ENCODE measurements around the gene DPH2. TPM values are rescaled to one million over a fixed set of nuclear protein-coding genes. Genes with fewer than 3 reads are reported as not detected.

Gene DPH2
- polyA plus RNA-seq, 1 donor from 2014 or later, result 26.0 TPM

DNA sequence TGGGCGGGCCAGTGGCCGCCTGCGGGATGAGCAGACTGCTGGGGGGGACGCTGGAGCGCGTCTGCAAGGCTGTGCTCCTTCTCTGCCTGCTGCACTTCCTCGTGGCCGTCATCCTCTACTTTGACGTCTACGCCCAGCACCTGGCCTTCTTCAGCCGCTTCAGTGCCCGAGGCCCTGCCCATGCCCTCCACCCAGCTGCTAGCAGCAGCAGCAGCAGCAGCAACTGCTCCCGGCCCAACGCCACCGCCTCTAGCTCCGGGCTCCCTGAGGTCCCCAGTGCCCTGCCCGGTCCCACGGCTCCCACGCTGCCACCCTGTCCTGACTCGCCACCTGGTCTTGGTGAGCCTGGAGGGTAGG, 11.3 kb downstream of the DPH2 start:
- H3K79me2 ChIP-seq (replicated peaks; ENCODE audit: insufficient read depth, low read length), result peaks cover 27% of the 10 kb centered on the region
- no peaks in the 10 kb centered on the region for H3K36me3 ChIP-seq (ENCODE audit: insufficient read depth, low read length)
- no peaks in the 10 kb centered on the region for H3K27me3 ChIP-seq (ENCODE audit: insufficient read depth, low read depth, low read length)
- TF ChIP-seq POLR2AphosphoS5 (IDR thresholded peaks at IDR 0.05) (no peak), TAF1 (IDR thresholded peaks at IDR 0.05; ENCODE audit: low read depth) (no peak), MXI1 (conservative IDR thresholded peaks at IDR 0.05; ENCODE audit: poor library complexity, severe bottlenecking) (no peak), RAD21 (conservative IDR thresholded peaks at IDR 0.05) (no peak), SMC3 (conservative IDR thresholded peaks at IDR 0.05; ENCODE audit: poor library complexity) (no peak), EZH2 (IDR thresholded peaks at IDR 0.05; ENCODE audit: borderline replicate concordance, insufficient read depth, low read length, poor library complexity, severe bottlenecking) (no peak)
- TF ChIP-seq, protein P1, sequence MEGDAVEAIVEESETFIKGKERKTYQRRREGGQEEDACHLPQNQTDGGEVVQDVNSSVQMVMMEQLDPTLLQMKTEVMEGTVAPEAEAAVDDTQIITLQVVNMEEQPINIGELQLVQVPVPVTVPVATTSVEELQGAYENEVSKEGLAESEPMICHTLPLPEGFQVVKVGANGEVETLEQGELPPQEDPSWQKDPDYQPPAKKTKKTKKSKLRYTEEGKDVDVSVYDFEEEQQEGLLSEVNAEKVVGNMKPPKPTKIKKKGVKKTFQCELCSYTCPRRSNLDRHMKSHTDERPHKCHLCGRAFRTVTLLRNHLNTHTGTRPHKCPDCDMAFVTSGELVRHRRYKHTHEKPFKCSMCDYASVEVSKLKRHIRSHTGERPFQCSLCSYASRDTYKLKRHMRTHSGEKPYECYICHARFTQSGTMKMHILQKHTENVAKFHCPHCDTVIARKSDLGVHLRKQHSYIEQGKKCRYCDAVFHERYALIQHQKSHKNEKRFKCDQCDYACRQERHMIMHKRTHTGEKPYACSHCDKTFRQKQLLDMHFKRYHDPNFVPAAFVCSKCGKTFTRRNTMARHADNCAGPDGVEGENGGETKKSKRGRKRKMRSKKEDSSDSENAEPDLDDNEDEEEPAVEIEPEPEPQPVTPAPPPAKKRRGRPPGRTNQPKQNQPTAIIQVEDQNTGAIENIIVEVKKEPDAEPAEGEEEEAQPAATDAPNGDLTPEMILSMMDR (IDR thresholded peaks at IDR 0.05; ENCODE audit: poor library complexity, severe bottlenecking), result no peak
- TF ChIP-seq, protein P2, sequence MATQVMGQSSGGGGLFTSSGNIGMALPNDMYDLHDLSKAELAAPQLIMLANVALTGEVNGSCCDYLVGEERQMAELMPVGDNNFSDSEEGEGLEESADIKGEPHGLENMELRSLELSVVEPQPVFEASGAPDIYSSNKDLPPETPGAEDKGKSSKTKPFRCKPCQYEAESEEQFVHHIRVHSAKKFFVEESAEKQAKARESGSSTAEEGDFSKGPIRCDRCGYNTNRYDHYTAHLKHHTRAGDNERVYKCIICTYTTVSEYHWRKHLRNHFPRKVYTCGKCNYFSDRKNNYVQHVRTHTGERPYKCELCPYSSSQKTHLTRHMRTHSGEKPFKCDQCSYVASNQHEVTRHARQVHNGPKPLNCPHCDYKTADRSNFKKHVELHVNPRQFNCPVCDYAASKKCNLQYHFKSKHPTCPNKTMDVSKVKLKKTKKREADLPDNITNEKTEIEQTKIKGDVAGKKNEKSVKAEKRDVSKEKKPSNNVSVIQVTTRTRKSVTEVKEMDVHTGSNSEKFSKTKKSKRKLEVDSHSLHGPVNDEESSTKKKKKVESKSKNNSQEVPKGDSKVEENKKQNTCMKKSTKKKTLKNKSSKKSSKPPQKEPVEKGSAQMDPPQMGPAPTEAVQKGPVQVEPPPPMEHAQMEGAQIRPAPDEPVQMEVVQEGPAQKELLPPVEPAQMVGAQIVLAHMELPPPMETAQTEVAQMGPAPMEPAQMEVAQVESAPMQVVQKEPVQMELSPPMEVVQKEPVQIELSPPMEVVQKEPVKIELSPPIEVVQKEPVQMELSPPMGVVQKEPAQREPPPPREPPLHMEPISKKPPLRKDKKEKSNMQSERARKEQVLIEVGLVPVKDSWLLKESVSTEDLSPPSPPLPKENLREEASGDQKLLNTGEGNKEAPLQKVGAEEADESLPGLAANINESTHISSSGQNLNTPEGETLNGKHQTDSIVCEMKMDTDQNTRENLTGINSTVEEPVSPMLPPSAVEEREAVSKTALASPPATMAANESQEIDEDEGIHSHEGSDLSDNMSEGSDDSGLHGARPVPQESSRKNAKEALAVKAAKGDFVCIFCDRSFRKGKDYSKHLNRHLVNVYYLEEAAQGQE (IDR thresholded peaks at IDR 0.05; ENCODE audit: borderline replicate concordance), result no peak
- peak overlapping the region; percentile 91 for H3K4me3 ChIP-seq (ENCODE audit: low read length)
- no peaks in the 10 kb centered on the region for H3K9me2 ChIP-seq (ENCODE audit: insufficient read depth, low read length)
- H3K9me3 ChIP-seq (ENCODE audit: low read length), result no peaks in the 10 kb centered on the region
- H2AFZ ChIP-seq (ENCODE audit: low read depth, low read length), result no peak overlapping the region
- H3K27ac ChIP-seq (ENCODE audit: low read length), result no peak overlapping the region
- no peaks in the 10 kb centered on the region for H4K20me1 ChIP-seq (ENCODE audit: insufficient read depth)
- no peaks in the 10 kb centered on the region for H3F3A ChIP-seq (ENCODE audit: insufficient read depth, low read length, poor library complexity, severe bottlenecking)
- no peak overlapping the region for H3K9ac ChIP-seq (ENCODE audit: low read length)
- H3K4me2 ChIP-seq (ENCODE audit: low read length), result no peak overlapping the region

DNA sequence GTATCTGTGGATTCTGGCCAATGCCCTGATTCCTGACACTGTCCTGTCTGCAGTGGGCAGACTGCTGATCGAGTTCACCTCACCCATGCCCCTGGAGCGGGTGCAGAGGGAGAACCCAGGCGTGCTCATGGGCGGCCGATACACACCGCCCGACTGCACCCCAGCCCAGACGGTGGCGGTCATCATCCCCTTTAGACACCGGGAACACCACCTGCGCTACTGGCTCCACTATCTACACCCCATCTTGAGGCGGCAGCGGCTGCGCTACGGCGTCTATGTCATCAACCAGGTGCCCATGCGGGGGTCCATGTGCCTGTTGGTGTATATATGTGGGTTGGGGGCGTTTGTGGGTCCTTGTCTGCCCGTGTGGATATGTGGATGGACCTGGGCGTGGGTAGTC, 11.8 kb downstream of the DPH2 start:
- TF ChIP-seq MXI1 (conservative IDR thresholded peaks at IDR 0.05; ENCODE audit: poor library complexity, severe bottlenecking), result no peak
- no peak for TF ChIP-seq TAF1 (IDR thresholded peaks at IDR 0.05; ENCODE audit: low read depth)
- TF ChIP-seq EP300 (conservative IDR thresholded peaks at IDR 0.05; ENCODE audit: poor library complexity, severe bottlenecking), result no peak
- TF ChIP-seq, protein P2 (IDR thresholded peaks at IDR 0.05; ENCODE audit: borderline replicate concordance), result no peak
- TF ChIP-seq, protein P1 (IDR thresholded peaks at IDR 0.05; ENCODE audit: poor library complexity, severe bottlenecking), result no peak
- no peak for TF ChIP-seq SMC3 (conservative IDR thresholded peaks at IDR 0.05; ENCODE audit: poor library complexity)
- no peak for TF ChIP-seq EZH2 (IDR thresholded peaks at IDR 0.05; ENCODE audit: borderline replicate concordance, insufficient read depth, low read length, poor library complexity, severe bottlenecking)
- no peak for TF ChIP-seq POLR2AphosphoS5 (IDR thresholded peaks at IDR 0.05)
- TF ChIP-seq RAD21 (conservative IDR thresholded peaks at IDR 0.05), result no peak
- Histone ChIP-seq H2AFZ (ENCODE audit: low read depth, low read length) (no peak overlapping the region), H3K36me3 (ENCODE audit: insufficient read depth, low read length) (no peaks in the 10 kb centered on the region), H3K9ac (ENCODE audit: low read length) (no peak overlapping the region), H3K4me2 (ENCODE audit: low read length) (no peak overlapping the region), H3K79me2 (replicated peaks; ENCODE audit: insufficient read depth, low read length) (peaks cover 22% of the 10 kb centered on the region), H3K27me3 (ENCODE audit: insufficient read depth, low read depth, low read length) (no peaks in the 10 kb centered on the region), H3F3A (ENCODE audit: insufficient read depth, low read length, poor library complexity, severe bottlenecking) (no peaks in the 10 kb centered on the region), H3K9me2 (ENCODE audit: insufficient read depth, low read length) (no peaks in the 10 kb centered on the region), H4K20me1 (ENCODE audit: insufficient read depth) (no peaks in the 10 kb centered on the region), H3K4me3 (ENCODE audit: low read length) (peak overlapping the region; percentile 91), H3K9me3 (ENCODE audit: low read length) (no peaks in the 10 kb centered on the region), H3K27ac (ENCODE audit: low read length) (no peak overlapping the region)
